ENCODE measurements around the gene ZBTB17. TPM values are rescaled to one million over a fixed set of nuclear protein-coding genes. Genes with fewer than 3 reads are reported as not detected.

The ZBTB17 gene
- total and polyA plus RNA-seq, 2 of the 8 experiments (the other 6 are each of a cell fraction or from before 2014, with no cell fraction given), result 24.7 to 36.2 TPM

GRCh38 chr1:15900662-15901279, 75.1 kb downstream of the ZBTB17 start:
- Histone ChIP-seq H4K91ac (replicated peaks; ENCODE audit: insufficient read length, low read length) (no peak overlapping the region), H3K27me3 (replicated peaks in 1 of 4; ENCODE audit: control insufficient read depth in 3 of 4, extremely low read depth in 1 of 4, insufficient read depth in 3 of 4, low read length in 3 of 4) (no peaks in the 10 kb centered on the region), H2AK5ac (ENCODE audit: low read depth, low read length) (no peak overlapping the region; the same call in 1 of the 2 replicates), H2BK15ac (ENCODE audit: low read length) (no peak overlapping the region), H2BK5ac (ENCODE audit: low read depth, low read length) (no peak overlapping the region), H3K9ac (replicated peaks in 1 of 4; ENCODE audit: extremely low read depth in 1 of 4, low read depth in 3 of 4, low read length in 3 of 4) (peak overlapping the region in 1 of 4 experiments; percentile 27; a peak in 1 of 7 replicates), H3K18ac (ENCODE audit: extremely low read depth, low read length) (no peak overlapping the region), H3K14ac (ENCODE audit: insufficient read length) (no peak overlapping the region), H3K4ac (replicated peaks; ENCODE audit: insufficient read length, low read depth, low read length) (no peak overlapping the region), H3K4me3 (ENCODE audit: extremely low read depth in 1 of 4, insufficient read depth in 2 of 4, low read depth in 3 of 4, low read length in 4 of 4) (no peak overlapping the region), H3K79me1 (ENCODE audit: low read depth, low read length) (peaks cover 3% of the 10 kb centered on the region; the same call in 1 of the 2 replicates), H3K56ac (replicated peaks; ENCODE audit: insufficient read length, low read depth, low read length) (no peak overlapping the region), H3K79me2 (ENCODE audit: control insufficient read depth in 1 of 2, insufficient read depth in 2 of 2, low read length in 2 of 2) (peaks cover 0 to 88% of the 10 kb centered on the region in 2 experiments; a peak in 2 of 4 replicates), H2AFZ (ENCODE audit: low read length) (no peak overlapping the region), H4K5ac (ENCODE audit: insufficient read length, low read depth, low read length) (no peak overlapping the region), H2BK120ac (replicated peaks; ENCODE audit: low read depth, low read length) (no peak overlapping the region), H3K4me1 (replicated peaks in 1 of 4; ENCODE audit: control insufficient read depth in 3 of 4, insufficient read depth in 4 of 4, low read length in 3 of 4) (peaks cover 0 to 6% (median 0%) of the 10 kb centered on the region in 4 experiments; a peak in 2 of 7 replicates), H3K9me3 (ENCODE audit: insufficient read depth in 2 of 2, low read depth in 1 of 2, low read length in 1 of 2) (no peaks in the 10 kb centered on the region), H3K4me2 (ENCODE audit: insufficient read depth in 1 of 2, low read depth in 2 of 2, low read length in 2 of 2) (no peak overlapping the region), H3K23ac (ENCODE audit: insufficient read length) (no peak overlapping the region), H3K36me3 (ENCODE audit: control insufficient read depth in 2 of 4, insufficient read depth in 4 of 4, low read length in 3 of 4) (0 out of 8 replicates have a peak, but pooled peaks cover 0 to 3% (median 0%) of the 10 kb centered on the region in 4 experiments), H2BK12ac (ENCODE audit: low read depth, low read length) (no peak overlapping the region), H3K23me2 (ENCODE audit: low read depth, low read length) (no peaks in the 10 kb centered on the region), H2BK20ac (ENCODE audit: low read length) (no peak overlapping the region), H3K27ac (ENCODE audit: low read depth, low read length) (no peak overlapping the region; the same call in 1 of the 2 replicates), H4K20me1 (replicated peaks in 1 of 2; ENCODE audit: control insufficient read depth in 1 of 2, insufficient read depth in 2 of 2, low read length in 2 of 2) (peaks cover 4 to 5% of the 10 kb centered on the region in 2 experiments), H4K8ac (ENCODE audit: extremely low read depth, insufficient read depth, low read length) (peak overlapping the region; percentile 31; the same call in 1 of the 2 replicates)
- TF ChIP-seq SAP30 (IDR thresholded peaks at IDR 0.05; ENCODE audit: insufficient read depth, insufficient replicate concordance, low read length) (no peak), CREB1 (IDR thresholded peaks at IDR 0.05) (no peak), CBX5 (IDR thresholded peaks at IDR 0.05; ENCODE audit: low read depth, low read length) (no peak), CBX8 (IDR thresholded peaks at IDR 0.05; ENCODE audit: borderline replicate concordance, low read depth, low read length) (no peak), CTBP2 (IDR thresholded peaks at IDR 0.05; ENCODE audit: borderline replicate concordance, insufficient read depth, insufficient read length, low read length) (no peak), PHF8 (conservative IDR thresholded peaks at IDR 0.05; ENCODE audit: low read depth, low read length) (no peak)
- FAIRE-seq, result no peak
- no peak for DNase-seq (ENCODE audit: low read depth in 1 of 2, low spot score in 2 of 2)
- CTCF ChIA-PET (ENCODE audit: partially characterized antibody), result interaction anchor here (0.6 to 0.7 kb wide), 2 partner anchors 147 to 1745 kb away, joined by 3 to 4 read pairs; no protein-coding TSS in a partner anchor
- 82% methylated on average over 8 of the region's 8 CpGs; no CpG with 5 or more reads in 1 of the 2 experiments for WGBS, 2 experiments (ENCODE audit: extremely low coverage in 1 of 2, insufficient coverage in 1 of 2, insufficient read length in 1 of 2, insufficient replicate concordance in 2 of 2, low coverage in 1 of 2, low lambda C conversion rate in 2 of 2, missing lambda C conversion rate in 1 of 2)
- POLR2A ChIA-PET (ENCODE audit: partially characterized antibody), result interaction anchor here (0.6 to 1.3 kb wide), 2 partner anchors 54 to 135 kb away, joined by 3 to 4 read pairs; partner anchors contain the start of gene SPEN

Measured in H1 (cell line).